ENCODE results near the gene CASP7. TPM values are rescaled to one million over a fixed set of nuclear protein-coding genes. Genes with fewer than 3 reads are reported as not detected.
"Not testable (repeated sequence)": the region's sequence is repeated elsewhere in the genome, so short reads cannot be mapped to it uniquely, and the experiment has no call there.

CASP7 gene
- total and polyA plus RNA-seq, 12 donors = 5.6 to 22.3 (median 7.8) TPM

DNA sequence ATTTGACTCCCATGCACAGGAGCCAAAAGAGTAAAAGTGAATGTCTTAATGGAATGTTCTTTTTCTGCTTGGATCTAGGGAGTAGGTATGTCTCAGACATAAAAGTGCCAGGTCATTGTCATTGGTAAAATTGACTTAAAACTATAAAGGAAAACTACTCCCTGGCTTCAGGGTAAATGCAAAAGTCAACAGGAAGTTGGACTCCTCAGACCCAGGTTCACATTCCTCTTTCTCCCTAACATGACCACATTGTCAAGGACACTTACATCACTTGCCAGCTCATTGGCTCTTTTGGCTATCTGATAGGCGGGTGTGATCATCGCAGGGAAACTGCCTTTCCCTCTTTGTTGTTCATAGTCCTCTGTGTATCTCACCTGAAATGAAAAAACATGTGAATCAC lies 29.5 kb upstream of the CASP7 start:
- no peak for TF ChIP-seq CTCF (IDR thresholded peaks at IDR 0.05)
- ATAC-seq (no peak), DNase-seq (no peak)
- Histone ChIP-seq H3K9me3 (no peaks in the 10 kb centered on the region), H3K27ac (peak overlapping the region in 7 of 10 donors; percentile 56 to 92 (median 79)), H3K4me1 (peaks cover 2 to 89% (median 27%) of the 10 kb centered on the region in 9 donors), H3K36me3 (peaks cover 0 to 64% (median 4%) of the 10 kb centered on the region in 9 donors), H3K4me3 (no peak overlapping the region), H3K27me3 (no peaks in the 10 kb centered on the region)
- intact Hi-C loops (cut with DNase I) = no loop called here
- 79 to 91% methylated on average over 2 of the region's 2 CpGs for WGBS, 2 donors

DNA sequence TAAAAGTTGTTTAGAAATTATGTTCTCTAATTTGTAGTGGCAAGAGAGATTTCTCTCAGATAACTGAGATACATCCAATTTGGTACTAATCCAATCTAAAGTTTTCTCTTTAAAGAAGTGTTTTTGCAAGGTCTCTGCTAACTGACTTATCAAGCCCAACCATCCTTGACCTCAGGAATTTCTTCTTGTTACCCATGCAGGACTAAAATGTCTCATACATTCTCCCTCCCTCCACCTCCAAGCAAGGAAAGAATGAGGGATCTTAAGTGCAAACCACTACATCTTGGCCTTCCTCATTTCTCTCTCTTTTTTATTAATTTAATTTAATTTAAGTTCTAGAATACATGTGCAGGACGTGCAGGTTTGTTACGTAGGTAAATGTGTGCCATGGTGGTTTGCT lies 28.7 kb upstream of the CASP7 start:
- 91 to 94% methylated on average over 2 of the region's 2 CpGs for WGBS, 2 donors
- no peaks in the 10 kb centered on the region for H3K27me3 ChIP-seq
- intact Hi-C loops (cut with DNase I) = no loop called here
- H3K4me3 ChIP-seq = no peak overlapping the region
- no peak for TF ChIP-seq CTCF (IDR thresholded peaks at IDR 0.05)
- peak overlapping the region in 1 of 10 donors; percentile 84 for H3K27ac ChIP-seq
- H3K9me3 ChIP-seq = no peaks in the 10 kb centered on the region
- peaks cover 0 to 68% (median 4%) of the 10 kb centered on the region in 9 donors for H3K36me3 ChIP-seq
- peaks cover 2 to 88% (median 20%) of the 10 kb centered on the region in 9 donors for H3K4me1 ChIP-seq
- ATAC-seq (no peak), DNase-seq (no peak)

- 23 to 43% methylated on average over 1 of the region's 1 CpG for WGBS, 2 donors
- intact Hi-C loops (cut with DNase I) = no loop called here
- Histone ChIP-seq H3K27ac (peak overlapping the region in 1 of 10 donors; percentile 36), H3K4me3 (no peak overlapping the region), H3K4me1 (peaks cover 2 to 84% (median 17%) of the 10 kb centered on the region in 9 donors), H3K36me3 (peaks cover 0 to 77% (median 10%) of the 10 kb centered on the region in 9 donors), H3K27me3 (no peaks in the 10 kb centered on the region), H3K9me3 (no peaks in the 10 kb centered on the region)
- no peak for DNase-seq
- ATAC-seq = no peak
- TF ChIP-seq CTCF (IDR thresholded peaks at IDR 0.05) = no peak
Measured at GRCh38 chr10:113651898-113652297, 27.8 kb upstream of the CASP7 start.

DNA sequence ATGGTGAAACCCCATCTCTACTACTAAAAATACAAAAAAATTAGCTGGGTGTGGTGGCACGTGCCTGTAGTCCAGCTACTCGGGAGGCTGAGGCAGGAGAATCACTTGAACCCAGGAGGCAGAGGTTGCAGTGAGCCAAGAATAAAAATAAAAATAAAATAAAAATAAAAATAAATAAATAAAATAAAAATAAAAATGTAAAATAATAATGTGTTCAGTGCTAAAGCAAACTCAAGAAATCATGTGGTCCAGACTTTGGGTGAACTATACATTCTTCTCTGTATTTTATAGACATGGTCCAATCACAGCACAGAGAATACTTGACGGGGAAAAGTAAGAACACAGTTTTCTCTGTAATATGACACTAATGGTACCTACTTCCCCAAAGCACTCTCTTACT lies 27.3 kb upstream of the CASP7 start:
- 90 to 95% methylated on average over 3 of the region's 3 CpGs for WGBS, 2 donors
- H3K4me3 ChIP-seq; ATAC-seq; DNase-seq; intact Hi-C loops (cut with DNase I); H3K9me3 ChIP-seq; H3K27me3 ChIP-seq: not testable (repeated sequence)
- Histone ChIP-seq H3K36me3 (peaks cover 0 to 82% (median 10%) of the 10 kb centered on the region in 9 donors), H3K27ac (peak overlapping the region in 1 of 10 donors; percentile 36), H3K4me1 (peaks cover 2 to 86% (median 16%) of the 10 kb centered on the region in 9 donors)

DNA sequence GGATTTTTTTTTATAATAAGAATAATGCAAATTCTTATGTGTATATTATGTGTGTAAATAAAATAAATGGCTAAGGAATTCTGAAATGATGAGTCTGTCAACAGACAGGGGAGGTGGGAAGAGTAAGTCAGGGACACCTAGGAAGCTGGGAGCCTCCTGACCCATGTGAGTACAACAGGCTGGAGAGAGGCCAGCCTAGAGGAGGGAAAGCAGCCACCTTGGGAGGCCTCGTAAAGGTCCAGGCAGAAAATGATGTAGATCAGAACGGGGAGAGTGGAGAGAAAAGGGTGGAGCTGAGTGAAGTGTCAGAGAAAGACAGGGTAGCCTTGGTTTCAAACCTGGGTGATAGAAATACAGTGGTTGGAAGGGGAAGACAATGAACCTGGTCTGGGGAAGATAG lies 22.8 kb upstream of the CASP7 start:
- peaks cover 0 to 63% (median 23%) of the 10 kb centered on the region in 9 donors for H3K4me1 ChIP-seq
- no peak for DNase-seq
- ATAC-seq = peak in 3 of 8 donors; percentile 31 to 47 (median 36)
- no peak for TF ChIP-seq CTCF (IDR thresholded peaks at IDR 0.05)
- no peak overlapping the region for H3K4me3 ChIP-seq
- no peaks in the 10 kb centered on the region for H3K27me3 ChIP-seq
- peaks cover 0 to 68% (median 3%) of the 10 kb centered on the region in 9 donors for H3K36me3 ChIP-seq
- 24 to 30% methylated on average over 2 of the region's 2 CpGs for WGBS, 2 donors
- no peaks in the 10 kb centered on the region for H3K9me3 ChIP-seq
- intact Hi-C loops (cut with DNase I) = no loop called here
- H3K27ac ChIP-seq = peak overlapping the region in 4 of 10 donors; percentile 29 to 49 (median 41)

Data from heart right ventricle (tissue), 16 donors.